ENCODE data around the gene PARM1. TPM values are rescaled to one million over a fixed set of nuclear protein-coding genes. Genes with fewer than 3 reads are reported as not detected.
A peak's percentile ranks its signal among the peaks of the same experiment; 100 is the strongest.

PARM1 gene
- total and polyA plus RNA-seq, 2 of the 4 experiments (the other 2 are of a cell fraction), result 0.07 to 0.18 TPM

GRCh38 chr4:74934016-74934831 is 1.3 kb downstream of the PARM1 start:
- H2AK5ac ChIP-seq (ENCODE audit: low read depth, low read length), result no peak overlapping the region
- no peak overlapping the region for H4K5ac ChIP-seq (ENCODE audit: low read depth, low read length)
- no peak overlapping the region for H2BK120ac ChIP-seq (ENCODE audit: low read depth, low read length)
- peak overlapping the region; percentile 40 for H3K4me3 ChIP-seq (ENCODE audit: insufficient read depth, low read depth, low read length)
- no peak overlapping the region for H4K91ac ChIP-seq (ENCODE audit: insufficient read depth, low read depth, low read length)
- POLR2A ChIA-PET (ENCODE audit: unreplicated experiment), result interaction anchor here (0.6 kb wide), 1 partner anchor 255 kb away, joined by 3 read pairs; no protein-coding TSS in a partner anchor
- H3K56ac ChIP-seq (ENCODE audit: extremely low read depth, insufficient read depth, low read length), result no peak overlapping the region
- H3K9me1 ChIP-seq (ENCODE audit: insufficient read depth, low read length), result no peaks in the 10 kb centered on the region
- no peak overlapping the region for H3K14ac ChIP-seq (replicated peaks; ENCODE audit: low read depth, low read length)
- H4K8ac ChIP-seq (ENCODE audit: low read depth in 2 of 2, low read length in 2 of 2), result no peak overlapping the region
- peaks cover 41% of the 10 kb centered on the region for H3K27me3 ChIP-seq (ENCODE audit: control insufficient read depth, insufficient read depth, low read length)
- H3K36me3 ChIP-seq (ENCODE audit: control insufficient read depth, insufficient read depth, low read length), result no peaks in the 10 kb centered on the region
- no peak overlapping the region for H2BK15ac ChIP-seq (ENCODE audit: low read depth, low read length)
- H3K27ac ChIP-seq (ENCODE audit: insufficient read depth, low read length), result no peak overlapping the region
- H3K4me2 ChIP-seq (ENCODE audit: low read depth, low read length), result peak overlapping the region; percentile 93
- H3K79me1 ChIP-seq (ENCODE audit: low read depth in 1 of 2, low read length in 2 of 2), result no peaks in the 10 kb centered on the region
- H3K23ac ChIP-seq (ENCODE audit: low read depth, low read length), result no peak overlapping the region
- DNase-seq (peak; percentile 14), ATAC-seq (ENCODE audit: low read depth) (no peak)
- dilution Hi-C loops (cut with HindIII; ENCODE audit: low sequenced_read_pairs, unreplicated experiment), result no loop called here
- no peaks in the 10 kb centered on the region for H3K4me1 ChIP-seq (ENCODE audit: control insufficient read depth, insufficient read depth, low read length)
- no peaks in the 10 kb centered on the region for H3K9me3 ChIP-seq (ENCODE audit: control insufficient read depth, insufficient read depth, low read length)
- no peaks in the 10 kb centered on the region; the same call in 1 of the 2 replicates for H4K20me1 ChIP-seq (ENCODE audit: insufficient read depth, low read length)
- no TSS peak for BruUV-seq (replicated peaks)
- H3K18ac ChIP-seq (ENCODE audit: low read depth, low read length), result no peak overlapping the region
- no peak overlapping the region for H3K9ac ChIP-seq (ENCODE audit: low read depth, low read length)
- H3K4ac ChIP-seq (ENCODE audit: low read depth, low read length), result no peak overlapping the region
- H2AK9ac ChIP-seq (replicated peaks; ENCODE audit: low read depth, low read length, poor library complexity), result no peak overlapping the region
- H2BK20ac ChIP-seq (ENCODE audit: low read depth, low read length), result no peak overlapping the region
- no peak for TF ChIP-seq RFX5 (IDR thresholded peaks at IDR 0.05; ENCODE audit: low read depth, low read length)
- no peak for TF ChIP-seq SMC3 (IDR thresholded peaks at IDR 0.05; ENCODE audit: low read depth, low read length)
- TF ChIP-seq FOS (IDR thresholded peaks at IDR 0.05; ENCODE audit: low read depth, low read length), result no peak
- no peak for TF ChIP-seq CHD1 (IDR thresholded peaks at IDR 0.05; ENCODE audit: low read depth, low read length)
- no peak for TF ChIP-seq BHLHE40 (IDR thresholded peaks at IDR 0.05; ENCODE audit: low read depth, low read length)
- TF ChIP-seq CEBPB (IDR thresholded peaks at IDR 0.05; ENCODE audit: low read depth, low read length), result no peak
- TF ChIP-seq CTCF (conservative IDR thresholded peaks at IDR 0.05; ENCODE audit: low read depth, low read length), result no peak
- CTCF ChIA-PET, result interaction anchor here (0.7 to 2.1 kb wide), 2 partner anchors 9 to 556 kb away, joined by 3 to 4 read pairs; no protein-coding TSS in a partner anchor
- in situ Hi-C loops (cut with MboI; ENCODE audit: low sequenced_read_pairs), result no loop called here
- intact Hi-C loops (cut with micrococcal nuclease), result loop anchor here (5.0 kb wide), 1 partner anchor 353 kb away; no protein-coding TSS in a partner anchor
- 0% methylated on average over 1 of the region's 45 CpGs; no CpG with 5 or more reads in 1 of the 2 experiments for WGBS, 2 experiments (ENCODE audit: extremely low coverage in 2 of 2, insufficient read length in 1 of 2)
- peak overlapping the region; percentile 3 for H2AFZ ChIP-seq (replicated peaks; ENCODE audit: low read length, poor library complexity)
- H2BK5ac ChIP-seq (ENCODE audit: low read depth, low read length, poor library complexity, severe bottlenecking), result no peak overlapping the region
